Ascending aorta (tissue), 2 donors: ENCODE measurements around the gene TBC1D14. TPM values are rescaled to one million over a fixed set of nuclear protein-coding genes. Genes with fewer than 3 reads are reported as not detected.

ENCODE experiments used
- DNase-seq, 2 donors: peaks; one replicate each; pipeline ENCODE4 v3.0.0-alpha.2; 2019; ENCODE audit warnings: low spot score in 2 of 2
- H3K27ac ChIP-seq, 2 donors: fragments of 200-600 bp; sonication (generic); one replicate each; pipeline ENCODE4 v1.5.1; 2016 to 2017; ENCODE audit warnings: mild to moderate bottlenecking in 1 of 2
- H3K27me3 ChIP-seq: fragments of 200-600 bp; sonication (generic); one replicate; pipeline ENCODE4 v1.5.1; 2017
- H3K36me3 ChIP-seq, 2 donors: fragments of 200-600 bp; sonication (generic); one replicate each; pipeline ENCODE4 v1.5.1; 2016
- H3K4me1 ChIP-seq, 2 donors: fragments of 200-600 bp; sonication (generic); one replicate each; pipeline ENCODE4 v1.5.1; 2016 to 2017; ENCODE audit warnings: mild to moderate bottlenecking in 1 of 2
- H3K4me3 ChIP-seq, 2 donors: fragments of 200-600 bp; sonication (generic); one replicate each; pipeline ENCODE4 v1.5.1; 2016 to 2017; ENCODE audit warnings: mild to moderate bottlenecking in 1 of 2
- H3K9me3 ChIP-seq, 2 donors: fragments of 200-600 bp; sonication (generic); one replicate each; pipeline ENCODE4 v1.5.1; 2016
- CTCF ChIP-seq, 3 experiments: fragments of 200-600 bp in 2 of 3; fragments of 450-650 bp in 1 of 3; sonication (generic) in 2 of 3; IDR thresholded peaks; one replicate each; pipeline ENCODE4 v1.5.1; 2016 to 2019; ENCODE audit warnings: antibody characterized with exemption in 3 of 3, mild to moderate bottlenecking in 1 of 3, moderate library complexity in 1 of 3
- intact Hi-C: fragments of 100-400 bp; cut with DNase I; formaldehyde crosslinking; loops from one replicate; pipeline ENCODE4 v1.15.1; 2023
- total RNA-seq: library from RNA; depleted of rRNA; stranded (reverse); fragments of >200 nt; gene quantifications from one replicate; pipeline ENCODE4 v1.1.0, GENCODE V29; 2016

Gene TBC1D14
- total RNA-seq, 1 donor from 2014 or later, result 26.4 TPM

DNA sequence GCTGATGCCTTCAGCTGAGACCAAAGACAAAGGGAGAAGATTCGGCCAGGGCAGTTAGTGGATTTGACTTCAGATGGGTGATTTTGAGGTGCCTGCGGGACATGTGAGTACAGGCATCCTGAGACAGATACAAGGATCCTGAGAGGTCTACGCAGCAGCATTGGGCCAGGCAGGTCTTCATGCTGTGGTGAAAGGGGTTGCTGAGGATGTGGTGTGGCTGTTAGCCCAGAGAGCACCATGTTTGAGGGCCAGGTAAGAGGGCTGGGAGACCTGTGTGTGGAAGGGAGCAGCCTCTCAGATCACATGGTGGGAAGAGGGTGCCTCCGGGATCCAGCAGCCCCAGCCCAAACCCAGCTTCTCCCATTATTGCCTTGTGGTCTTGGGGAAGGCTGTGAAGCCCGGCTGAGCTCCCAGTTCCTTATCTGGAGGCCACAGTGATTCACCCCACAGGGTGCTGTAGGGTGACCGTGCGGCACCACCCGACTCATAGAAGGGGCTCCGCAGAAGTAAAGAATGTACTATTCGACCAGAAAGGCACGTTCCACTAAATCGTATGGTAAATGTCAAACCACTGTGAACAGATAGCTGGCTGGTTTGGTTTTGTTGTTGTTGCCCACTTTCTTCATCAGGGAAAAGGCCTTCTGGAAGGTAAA is 105.9 kb downstream of the TBC1D14 start:
- no peak for DNase-seq
- H3K27me3 ChIP-seq, result no peaks in the 10 kb centered on the region
- intact Hi-C loops, result no loop called here
- H3K4me1 ChIP-seq, result no peaks in the 10 kb centered on the region
- H3K4me3 ChIP-seq, result no peak overlapping the region
- no peaks in the 10 kb centered on the region for H3K9me3 ChIP-seq
- H3K27ac ChIP-seq, result no peak overlapping the region
- TF ChIP-seq CTCF (IDR thresholded peaks at IDR 0.05), result no peak
- H3K36me3 ChIP-seq, result peaks cover 49 to 78% of the 10 kb centered on the region in 2 donors

- no peak for TF ChIP-seq CTCF (IDR thresholded peaks at IDR 0.05)
- intact Hi-C loops, result no loop called here
- H3K27ac ChIP-seq, result no peak overlapping the region
- H3K4me1 ChIP-seq, result no peaks in the 10 kb centered on the region
- peaks cover 50 to 78% of the 10 kb centered on the region in 2 donors for H3K36me3 ChIP-seq
- no peaks in the 10 kb centered on the region for H3K9me3 ChIP-seq
- no peak for DNase-seq
- no peak overlapping the region for H3K4me3 ChIP-seq
- no peaks in the 10 kb centered on the region for H3K27me3 ChIP-seq
These were observed 106.5 kb downstream of the TBC1D14 start for GRCh38 chr4:7016086-7016485.

- Histone ChIP-seq H3K9me3 (no peaks in the 10 kb centered on the region), H3K4me3 (no peak overlapping the region), H3K36me3 (peaks cover 54 to 78% of the 10 kb centered on the region in 2 donors), H3K4me1 (no peaks in the 10 kb centered on the region), H3K27me3 (no peaks in the 10 kb centered on the region), H3K27ac (no peak overlapping the region)
- intact Hi-C loops, result no loop called here
- DNase-seq, result no peak
- TF ChIP-seq CTCF (IDR thresholded peaks at IDR 0.05), result no peak
These were observed 106.9 kb downstream of the TBC1D14 start for GRCh38 chr4:7016512-7016911.

GRCh38 chr4:7017446-7018048 is 107.9 kb downstream of the TBC1D14 start:
- no peaks in the 10 kb centered on the region for H3K9me3 ChIP-seq
- no peaks in the 10 kb centered on the region for H3K4me1 ChIP-seq
- H3K27me3 ChIP-seq, result no peaks in the 10 kb centered on the region
- H3K4me3 ChIP-seq, result no peak overlapping the region
- H3K27ac ChIP-seq, result no peak overlapping the region
- H3K36me3 ChIP-seq, result peaks cover 57 to 76% of the 10 kb centered on the region in 2 donors
- no peak for DNase-seq
- TF ChIP-seq CTCF (IDR thresholded peaks at IDR 0.05), result no peak
- intact Hi-C loops, result no loop called here

DNA sequence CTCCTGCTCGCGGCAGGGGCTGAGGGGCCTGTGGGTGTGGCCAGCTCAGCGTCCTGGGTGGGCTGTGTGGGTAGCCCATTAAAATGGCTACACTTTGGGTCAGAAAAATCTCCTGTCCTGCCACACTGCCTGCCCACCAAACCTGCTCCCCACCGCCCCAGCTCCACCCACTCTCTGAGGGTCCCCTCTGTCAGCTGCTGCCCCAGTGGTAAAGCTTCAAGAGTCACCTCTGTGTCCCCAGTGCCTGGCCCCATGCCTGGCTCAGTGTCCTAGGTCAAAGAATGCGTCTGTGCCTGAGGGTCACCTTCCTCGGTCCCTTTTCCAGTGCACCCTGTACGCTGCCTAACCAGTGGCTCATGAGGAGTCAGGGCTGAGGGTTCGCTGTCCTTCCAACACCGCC is 108.7 kb downstream of the TBC1D14 start:
- Histone ChIP-seq H3K27me3 (no peaks in the 10 kb centered on the region), H3K9me3 (no peaks in the 10 kb centered on the region), H3K4me1 (no peaks in the 10 kb centered on the region), H3K27ac (no peak overlapping the region), H3K4me3 (no peak overlapping the region), H3K36me3 (peaks cover 54 to 73% of the 10 kb centered on the region in 2 donors)
- no peak for DNase-seq
- TF ChIP-seq CTCF (IDR thresholded peaks at IDR 0.05), result no peak
- intact Hi-C loops, result no loop called here
